SK-N-SH (cell line): ENCODE results near the gene PELI3. TPM values are rescaled to one million over a fixed set of nuclear protein-coding genes. Genes with fewer than 3 reads are reported as not detected.

Experiments
- CTCF ChIA-PET: fragments of 300-600, 350-600 bp; formaldehyde crosslinking; extraction: SDS; loops from one replicate; lab custom pipeline; 2021; lab: Yijun Ruan, JAX
- POLR2A ChIA-PET: fragments of 350-600 bp; sonication (Branson Sonifier 250); formaldehyde crosslinking; extraction: SDS; loops from one replicate; lab custom pipeline; 2020; ENCODE audit warnings: antibody characterized with exemption, inconsistent platforms; lab: Yijun Ruan, JAX
- DNase-seq: peaks from one replicate; pipeline ENCODE4 v3.0.0; 2012
- H2AFZ ChIP-seq: fragments of 200-600 bp; sonication (generic); 2 replicates; pipeline ENCODE4 v1.8.1; 2016; ENCODE audit warnings: antibody characterized with exemption, mild to moderate bottlenecking, low read depth
- H3F3A ChIP-seq: fragments of 200-600 bp; sonication (generic); replicated peaks from 2 replicates; pipeline ENCODE3; 2016; ENCODE audit warnings: antibody characterized with exemption, mild to moderate bottlenecking; ENCODE audit not compliant: insufficient read depth
- H3K27ac ChIP-seq, 2 experiments: fragments of 200-500 bp in 1 of 2; fragments of 200-600 bp in 1 of 2; sonication (Bioruptor generic) in 1 of 2; sonication (generic), shearing (Covaris generic) in 1 of 2; 2 replicates each; pipeline versions ENCODE4 v1.5.1 to v1.6.1; 2014 to 2016; ENCODE audit warnings: low read depth in 2 of 2, inconsistent platforms in 1 of 2, low read length in 1 of 2, mild to moderate bottlenecking in 1 of 2, mixed read lengths in 1 of 2
- H3K27me3 ChIP-seq: fragments of 200-600 bp; sonication (generic), shearing (Covaris generic); 2 replicates; pipeline ENCODE4 v1.6.1; 2016; ENCODE audit warnings: mixed run types; ENCODE audit not compliant: insufficient read depth
- H3K36me3 ChIP-seq, 2 experiments: fragments of 200-500 bp in 1 of 2; fragments of 200-600 bp in 1 of 2; sonication (Bioruptor generic) in 1 of 2; sonication (generic) in 1 of 2; replicated peaks in 1 of 2; 2 replicates each; pipeline versions ENCODE3 to v1.5.1; 2014 to 2016; ENCODE audit warnings: low read length in 1 of 2, mild to moderate bottlenecking in 1 of 2; ENCODE audit not compliant: insufficient read depth in 2 of 2, control insufficient read depth in 1 of 2
- H3K4me1 ChIP-seq, 2 experiments: fragments of 200-500 bp in 1 of 2; fragments of 200-600 bp in 1 of 2; sonication (Bioruptor generic) in 1 of 2; sonication (generic), shearing (Covaris generic) in 1 of 2; 2 replicates each; pipeline versions ENCODE4 v1.5.1 to v1.6.1; 2014 to 2016; ENCODE audit warnings: low read depth in 1 of 2, low read length in 1 of 2, mixed run types in 1 of 2; ENCODE audit not compliant: insufficient read depth in 2 of 2, control insufficient read depth in 1 of 2
- H3K4me2 ChIP-seq: fragments of 200-600 bp; sonication (generic), shearing (Covaris generic); 2 replicates; pipeline ENCODE4 v1.6.1; 2017; ENCODE audit warnings: mixed run types
- H3K4me3 ChIP-seq, 2 experiments: fragments of 200-500 bp in 1 of 2; fragments of 200-600 bp in 1 of 2; sonication (Bioruptor generic) in 1 of 2; sonication (generic), shearing (Covaris generic) in 1 of 2; 2 replicates each; pipeline versions ENCODE4 v1.5.1 to v1.8.1; 2014 to 2016; ENCODE audit warnings: low read depth in 2 of 2, inconsistent platforms in 1 of 2, low read length in 1 of 2, mild to moderate bottlenecking in 1 of 2, mixed read lengths in 1 of 2, moderate library complexity in 1 of 2
- H3K79me2 ChIP-seq: fragments of 200-600 bp; sonication (generic); 2 replicates; pipeline ENCODE4 v1.8.1; 2017; ENCODE audit warnings: mild to moderate bottlenecking; ENCODE audit not compliant: insufficient read depth
- H3K9ac ChIP-seq: fragments of 200-600 bp; sonication (generic); 2 replicates; pipeline ENCODE4 v1.6.1; 2017; ENCODE audit warnings: mixed run types
- H3K9me2 ChIP-seq: fragments of 200-600 bp; sonication (generic); 2 replicates; pipeline ENCODE4 v1.6.1; 2017; ENCODE audit warnings: mixed run types
- H3K9me3 ChIP-seq: fragments of 200-600 bp; sonication (generic); 2 replicates; pipeline ENCODE4 v1.6.1; 2017; ENCODE audit warnings: mixed run types, mild to moderate bottlenecking, moderate library complexity
- H4K20me1 ChIP-seq: fragments of 200-600 bp; sonication (generic); 2 replicates; pipeline ENCODE4 v1.6.1; 2017; ENCODE audit warnings: mild to moderate bottlenecking, mixed run types; ENCODE audit not compliant: insufficient read depth
- CHD2 ChIP-seq: fragments of 150-350 bp; IDR thresholded peaks from 2 replicates; pipeline ENCODE4 v1.6.1; 2018; ENCODE audit warnings: low read length; ENCODE audit not compliant: partially characterized antibody
- EP300 ChIP-seq, 2 experiments: IDR thresholded peaks; 2 replicates each; pipeline versions ENCODE4 v1.4.0 to v1.6.1; 2012; ENCODE audit warnings: borderline replicate concordance in 1 of 2, low read depth in 1 of 2, low read length in 1 of 2
- EZH2phosphoT487 ChIP-seq: fragments of 200-600 bp; sonication (generic); IDR thresholded peaks from 2 replicates; pipeline ENCODE4 v1.6.1; 2017; ENCODE audit warnings: low read depth, mixed run types, mild to moderate bottlenecking, antibody characterized with exemption, moderate library complexity, borderline replicate concordance
- FOXM1 ChIP-seq: IDR thresholded peaks from 2 replicates; pipeline ENCODE4 v1.4.0; 2012; ENCODE audit warnings: low read depth, mild to moderate bottlenecking
- JUND ChIP-seq: IDR thresholded peaks from 2 replicates; pipeline ENCODE4 v1.4.0; 2012
- MEF2A ChIP-seq: IDR thresholded peaks from 2 replicates; pipeline ENCODE4 v1.4.0; 2012; ENCODE audit warnings: low read depth, borderline replicate concordance
- NFIC ChIP-seq: IDR thresholded peaks from 2 replicates; pipeline ENCODE4 v1.4.0; 2012; ENCODE audit warnings: borderline replicate concordance
- NRF1 ChIP-seq: IDR thresholded peaks from 2 replicates; pipeline ENCODE4 v1.6.1; 2012; ENCODE audit warnings: low read depth, mild to moderate bottlenecking, low read length
- RAD21 ChIP-seq: IDR thresholded peaks from 2 replicates; pipeline ENCODE4 v1.6.1; 2012; ENCODE audit warnings: mild to moderate bottlenecking, low read length
- RCOR1 ChIP-seq: fragments of 150-350 bp; IDR thresholded peaks from 2 replicates; pipeline ENCODE4 v1.6.1; 2017; ENCODE audit warnings: antibody characterized with exemption, low read length
- SMC3 ChIP-seq: IDR thresholded peaks from 2 replicates; pipeline ENCODE4 v1.6.1; 2012; ENCODE audit warnings: low read depth, low read length, improper control_type of control experiment
- TCF12 ChIP-seq: IDR thresholded peaks from 2 replicates; pipeline ENCODE4 v1.4.0; 2012
- YY1 ChIP-seq: IDR thresholded peaks from 2 replicates; pipeline ENCODE4 v1.4.0; 2012; ENCODE audit warnings: low read depth, mild to moderate bottlenecking
- WGBS: methylation state at CpG from one replicate; pipeline ENCODE4 v1.1.6; 2017; ENCODE audit warnings: low lambda C conversion rate; 5-methylcytosine and 5-hydroxymethylcytosine counted together
- polyA plus RNA-seq, 3 experiments: library from polyadenylated mRNA; depleted of rRNA; stranded (reverse); fragments of >200 nt; gene quantifications; 2 replicates each; pipeline ENCODE4 v1.2.3, GENCODE V29; 2012
- TF ChIP-seq, protein P1 (sequence below): IDR thresholded peaks from 2 replicates; pipeline ENCODE4 v1.4.0; 2012; ENCODE audit warnings: low read depth, borderline replicate concordance
- TF ChIP-seq, protein P2 (sequence below): IDR thresholded peaks from 2 replicates; pipeline ENCODE4 v1.4.0; 2012; ENCODE audit warnings: low read depth, borderline replicate concordance
- TF ChIP-seq, protein P3 (sequence below): IDR thresholded peaks from 2 replicates; pipeline ENCODE4 v1.4.0; 2012; ENCODE audit warnings: low read depth
- TF ChIP-seq, protein P4 (sequence below): fragments of 150-350 bp; IDR thresholded peaks from 2 replicates; pipeline ENCODE4 v1.6.1; 2016; ENCODE audit warnings: mild to moderate bottlenecking, low read depth, low read length

The PELI3 gene
- polyA plus RNA-seq, 1 of the 3 experiments (the other 2 are of a cell fraction), result 7.0 TPM

DNA sequence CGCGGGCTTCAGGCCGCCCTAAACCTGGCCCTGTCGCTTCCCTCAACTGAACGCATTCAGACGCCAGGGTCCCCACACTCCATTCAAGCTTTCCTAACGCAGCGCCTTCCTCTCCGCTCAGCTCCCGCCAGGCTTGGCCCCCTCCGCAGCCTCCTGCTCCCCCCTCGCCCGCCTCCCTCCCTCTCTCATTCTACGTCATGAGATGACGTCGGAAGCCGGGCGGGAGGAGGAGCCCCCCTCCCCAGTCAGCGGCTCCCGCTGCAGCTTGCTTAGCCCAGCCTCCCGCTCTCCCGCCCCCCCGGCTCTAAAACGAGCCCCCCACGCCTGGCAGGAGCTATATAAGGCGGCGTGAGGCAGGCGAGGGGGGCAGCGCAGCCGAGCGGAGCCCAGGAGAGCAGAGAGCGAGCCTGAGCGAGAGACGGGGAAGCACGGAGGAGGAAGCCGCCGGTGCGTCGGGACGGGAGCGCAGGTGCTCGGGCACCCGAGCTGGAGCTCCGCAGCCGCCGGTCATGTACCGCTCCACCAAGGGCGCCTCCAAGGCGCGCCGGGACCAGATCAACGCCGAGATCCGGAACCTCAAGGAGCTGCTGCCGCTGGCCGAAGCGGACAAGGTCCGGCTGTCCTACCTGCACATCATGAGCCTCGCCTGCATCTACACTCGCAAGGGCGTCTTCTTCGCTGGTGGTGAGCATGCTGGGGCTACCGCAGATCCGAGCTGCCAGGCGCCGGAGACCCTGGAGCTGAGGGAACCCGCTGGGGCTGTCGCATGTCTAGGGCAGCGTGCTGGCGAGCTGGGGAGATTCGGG, 45.8 kb upstream of the PELI3 start, which contains the start of gene NPAS4:
Gene NPAS4, plus strand, starts transcription at position 365 of the 806 bp plus-strand sequence. Its CDS starts 145 bp downstream, at position 510.
- peaks cover 24% of the 10 kb centered on the region for H3K27me3 ChIP-seq
- no peaks in the 10 kb centered on the region for H3K9me3 ChIP-seq
- H3K36me3 ChIP-seq, result no peaks in the 10 kb centered on the region
- H3K4me1 ChIP-seq, result peaks cover 4 to 14% of the 10 kb centered on the region in 2 experiments; a peak in 2 of 4 replicates
- peak within 1 kb of the TSS in 1 of 2 experiments; percentile 36; a peak in 2 of 4 replicates for H3K4me3 ChIP-seq
- no peak within 1 kb of the TSS for H3K27ac ChIP-seq
- peak; percentile 89 for DNase-seq
- TF ChIP-seq JUND (no peak), SMC3 (no peak), MEF2A (no peak), FOXM1 (no peak), TCF12 (no peak), CHD2 (no peak), NRF1 (no peak), EP300 (IDR thresholded peaks at IDR 0.05; ENCODE audit: borderline replicate concordance in 1 of 2, low read depth in 1 of 2, low read length in 1 of 2) (no peak), YY1 (no peak), EZH2phosphoT487 (no peak), RAD21 (no peak), RCOR1 (no peak), NFIC (no peak)
- TF ChIP-seq, protein P1, sequence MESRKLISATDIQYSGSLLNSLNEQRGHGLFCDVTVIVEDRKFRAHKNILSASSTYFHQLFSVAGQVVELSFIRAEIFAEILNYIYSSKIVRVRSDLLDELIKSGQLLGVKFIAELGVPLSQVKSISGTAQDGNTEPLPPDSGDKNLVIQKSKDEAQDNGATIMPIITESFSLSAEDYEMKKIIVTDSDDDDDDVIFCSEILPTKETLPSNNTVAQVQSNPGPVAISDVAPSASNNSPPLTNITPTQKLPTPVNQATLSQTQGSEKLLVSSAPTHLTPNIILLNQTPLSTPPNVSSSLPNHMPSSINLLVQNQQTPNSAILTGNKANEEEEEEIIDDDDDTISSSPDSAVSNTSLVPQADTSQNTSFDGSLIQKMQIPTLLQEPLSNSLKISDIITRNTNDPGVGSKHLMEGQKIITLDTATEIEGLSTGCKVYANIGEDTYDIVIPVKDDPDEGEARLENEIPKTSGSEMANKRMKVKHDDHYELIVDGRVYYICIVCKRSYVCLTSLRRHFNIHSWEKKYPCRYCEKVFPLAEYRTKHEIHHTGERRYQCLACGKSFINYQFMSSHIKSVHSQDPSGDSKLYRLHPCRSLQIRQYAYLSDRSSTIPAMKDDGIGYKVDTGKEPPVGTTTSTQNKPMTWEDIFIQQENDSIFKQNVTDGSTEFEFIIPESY, result no peak
- TF ChIP-seq, protein P2, sequence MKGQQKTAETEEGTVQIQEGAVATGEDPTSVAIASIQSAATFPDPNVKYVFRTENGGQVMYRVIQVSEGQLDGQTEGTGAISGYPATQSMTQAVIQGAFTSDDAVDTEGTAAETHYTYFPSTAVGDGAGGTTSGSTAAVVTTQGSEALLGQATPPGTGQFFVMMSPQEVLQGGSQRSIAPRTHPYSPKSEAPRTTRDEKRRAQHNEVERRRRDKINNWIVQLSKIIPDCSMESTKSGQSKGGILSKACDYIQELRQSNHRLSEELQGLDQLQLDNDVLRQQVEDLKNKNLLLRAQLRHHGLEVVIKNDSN, result no peak
- TF ChIP-seq, protein P3, sequence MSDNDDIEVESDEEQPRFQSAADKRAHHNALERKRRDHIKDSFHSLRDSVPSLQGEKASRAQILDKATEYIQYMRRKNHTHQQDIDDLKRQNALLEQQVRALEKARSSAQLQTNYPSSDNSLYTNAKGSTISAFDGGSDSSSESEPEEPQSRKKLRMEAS, result no peak
- TF ChIP-seq, protein P4, sequence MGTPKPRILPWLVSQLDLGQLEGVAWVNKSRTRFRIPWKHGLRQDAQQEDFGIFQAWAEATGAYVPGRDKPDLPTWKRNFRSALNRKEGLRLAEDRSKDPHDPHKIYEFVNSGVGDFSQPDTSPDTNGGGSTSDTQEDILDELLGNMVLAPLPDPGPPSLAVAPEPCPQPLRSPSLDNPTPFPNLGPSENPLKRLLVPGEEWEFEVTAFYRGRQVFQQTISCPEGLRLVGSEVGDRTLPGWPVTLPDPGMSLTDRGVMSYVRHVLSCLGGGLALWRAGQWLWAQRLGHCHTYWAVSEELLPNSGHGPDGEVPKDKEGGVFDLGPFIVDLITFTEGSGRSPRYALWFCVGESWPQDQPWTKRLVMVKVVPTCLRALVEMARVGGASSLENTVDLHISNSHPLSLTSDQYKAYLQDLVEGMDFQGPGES, result no peak
- ChIA-PET POLR2A (interaction anchor here (0.6 to 1.1 kb wide), 3 partner anchors 10 to 104 kb away, joined by 3 to 4 read pairs (median 3); partner anchors contain the start of gene CD248), CTCF (interaction anchor here (0.6 to 22.6 kb wide), 9 partner anchors 6 to 58 kb away, joined by 3 to 617 read pairs (median 19); partner anchors contain the start of genes MRPL11 and NPAS4)
- H2AFZ ChIP-seq, result no peak within 1 kb of the TSS
- peaks cover 21% of the 10 kb centered on the region for H3F3A ChIP-seq
- peaks cover 32% of the 10 kb centered on the region for H4K20me1 ChIP-seq
- 7% methylated on average over 38 of the region's 71 CpGs for WGBS
- H3K79me2 ChIP-seq, result no peaks in the 10 kb centered on the region
- no peak within 1 kb of the TSS for H3K9ac ChIP-seq
- H3K4me2 ChIP-seq, result peak within 1 kb of the TSS; percentile 70; the same call in 1 of the 2 replicates
- H3K9me2 ChIP-seq, result no peaks in the 10 kb centered on the region
